ENCODE data around the gene GREM2. TPM values are rescaled to one million over a fixed set of nuclear protein-coding genes. Genes with fewer than 3 reads are reported as not detected.

GREM2 gene
- total and polyA plus RNA-seq, 9 of the 15 experiments (the other 6 are each of a cell fraction or from before 2014, with no cell fraction given), result 0.01 to 0.07 (median 0.05) TPM; not detected in 5

- TF ChIP-seq TOE1 (IDR thresholded peaks at IDR 0.05; ENCODE audit: borderline replicate concordance) (no peak), TOE1 (CRISPR knock-in tag; IDR thresholded peaks at IDR 0.05; ENCODE audit: borderline replicate concordance, low read depth) (no peak), SREBF1 (IDR thresholded peaks at IDR 0.05; ENCODE audit: borderline replicate concordance, low read depth, low read length) (no peak), SIN3B (IDR thresholded peaks at IDR 0.05; ENCODE audit: low read depth) (no peak), ZNF165 (CRISPR knock-in tag; IDR thresholded peaks at IDR 0.05; ENCODE audit: borderline replicate concordance) (no peak)
Measured at GRCh38 chr1:240465531-240465940, 146.4 kb downstream of the GREM2 start (continued).

DNA sequence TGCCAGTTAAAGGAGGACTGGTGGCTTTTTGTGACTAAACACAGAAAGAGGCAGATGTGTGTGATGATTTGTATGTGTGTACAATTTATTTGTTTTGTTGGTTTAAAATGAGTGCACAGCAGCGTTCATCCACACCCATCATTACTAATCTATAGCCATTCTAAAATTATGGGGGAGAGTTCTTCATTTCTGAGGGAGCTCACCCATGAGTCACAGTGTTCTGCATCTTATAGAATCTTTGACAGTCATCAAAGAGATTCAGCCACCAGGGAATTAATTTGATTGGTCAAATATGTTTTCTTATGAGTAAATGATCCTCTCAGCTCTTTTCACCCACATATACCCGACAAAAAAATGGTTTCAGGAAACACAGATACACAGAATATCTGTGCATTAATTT, 147.9 kb downstream of the GREM2 start:
- WGBS (ENCODE audit: insufficient coverage, low coverage, missing lambda C conversion rate), result 8% methylated on average over 2 of the region's 2 CpGs
- Histone ChIP-seq H3K9ac (ENCODE audit: insufficient read depth in 1 of 2, low read depth in 2 of 2, low read length in 2 of 2) (no peak overlapping the region), H3K79me2 (ENCODE audit: control insufficient read depth, insufficient read depth, low read length) (no peaks in the 10 kb centered on the region), H2AFZ (ENCODE audit: low read depth, low read length) (no peak overlapping the region), H3K9me1 (ENCODE audit: control insufficient read depth, insufficient read depth, low read length) (no peaks in the 10 kb centered on the region), H3K4me1 (replicated peaks in 1 of 2; ENCODE audit: control insufficient read depth in 2 of 2, insufficient read depth in 2 of 2, low read length in 2 of 2) (no peaks in the 10 kb centered on the region), H3K27me3 (ENCODE audit: control insufficient read depth in 2 of 2, insufficient read depth in 2 of 2, low read length in 2 of 2) (no peaks in the 10 kb centered on the region), H3K27ac (ENCODE audit: extremely low read depth, low read depth, low read length) (no peak overlapping the region), H3K4me2 (ENCODE audit: insufficient read depth, low read length) (no peak overlapping the region), H3K36me3 (ENCODE audit: control insufficient read depth, insufficient read depth, low read length) (no peaks in the 10 kb centered on the region), H3K9me3 (replicated peaks; ENCODE audit: control insufficient read depth, insufficient read depth, low read depth, low read length) (no peaks in the 10 kb centered on the region), H3K4me3 (no peak overlapping the region), H4K20me1 (replicated peaks; ENCODE audit: control insufficient read depth, insufficient read depth, low read length) (no peaks in the 10 kb centered on the region)
- no TSS peak for BruUV-seq (replicated peaks)
- intact Hi-C loops (cut with micrococcal nuclease) (no loop called here), in situ Hi-C loops (cut with MboI) (no loop called here)
- ChIA-PET CTCF (ENCODE audit: low intra/inter-chr PET ratio) (no interaction called here), POLR2A (no interaction called here)
- no peak for DNase-seq (ENCODE audit: extremely low read depth in 1 of 4, low spot score in 3 of 4)
- no peak for FAIRE-seq
- no peak for ATAC-seq
- TF ChIP-seq, protein P1, sequence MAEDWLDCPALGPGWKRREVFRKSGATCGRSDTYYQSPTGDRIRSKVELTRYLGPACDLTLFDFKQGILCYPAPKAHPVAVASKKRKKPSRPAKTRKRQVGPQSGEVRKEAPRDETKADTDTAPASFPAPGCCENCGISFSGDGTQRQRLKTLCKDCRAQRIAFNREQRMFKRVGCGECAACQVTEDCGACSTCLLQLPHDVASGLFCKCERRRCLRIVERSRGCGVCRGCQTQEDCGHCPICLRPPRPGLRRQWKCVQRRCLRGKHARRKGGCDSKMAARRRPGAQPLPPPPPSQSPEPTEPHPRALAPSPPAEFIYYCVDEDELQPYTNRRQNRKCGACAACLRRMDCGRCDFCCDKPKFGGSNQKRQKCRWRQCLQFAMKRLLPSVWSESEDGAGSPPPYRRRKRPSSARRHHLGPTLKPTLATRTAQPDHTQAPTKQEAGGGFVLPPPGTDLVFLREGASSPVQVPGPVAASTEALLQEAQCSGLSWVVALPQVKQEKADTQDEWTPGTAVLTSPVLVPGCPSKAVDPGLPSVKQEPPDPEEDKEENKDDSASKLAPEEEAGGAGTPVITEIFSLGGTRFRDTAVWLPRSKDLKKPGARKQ (CRISPR knock-in tag; IDR thresholded peaks at IDR 0.05), result no peak
- TF ChIP-seq NFE2L1 (tag; IDR thresholded peaks at IDR 0.05; ENCODE audit: borderline replicate concordance, low read depth) (no peak), NR2C1 (IDR thresholded peaks at IDR 0.05) (no peak), NR2C1 (tag; IDR thresholded peaks at IDR 0.05) (no peak), SRSF1 (IDR thresholded peaks at IDR 0.05; ENCODE audit: low read depth, low read length) (no peak), COPS2 (conservative IDR thresholded peaks at IDR 0.05) (no peak), NCOA2 (IDR thresholded peaks at IDR 0.05; ENCODE audit: partially characterized antibody in 2 of 2) (no peak), CEBPB (tag; IDR thresholded peaks at IDR 0.05) (no peak), RBM39 (optimal IDR thresholded peaks at IDR 0.05; ENCODE audit: low read depth, low read length) (no peak), CREM (IDR thresholded peaks at IDR 0.05; ENCODE audit: low read depth) (no peak), ZBED1 (IDR thresholded peaks at IDR 0.05) (no peak)
- TF ChIP-seq, protein P2, sequence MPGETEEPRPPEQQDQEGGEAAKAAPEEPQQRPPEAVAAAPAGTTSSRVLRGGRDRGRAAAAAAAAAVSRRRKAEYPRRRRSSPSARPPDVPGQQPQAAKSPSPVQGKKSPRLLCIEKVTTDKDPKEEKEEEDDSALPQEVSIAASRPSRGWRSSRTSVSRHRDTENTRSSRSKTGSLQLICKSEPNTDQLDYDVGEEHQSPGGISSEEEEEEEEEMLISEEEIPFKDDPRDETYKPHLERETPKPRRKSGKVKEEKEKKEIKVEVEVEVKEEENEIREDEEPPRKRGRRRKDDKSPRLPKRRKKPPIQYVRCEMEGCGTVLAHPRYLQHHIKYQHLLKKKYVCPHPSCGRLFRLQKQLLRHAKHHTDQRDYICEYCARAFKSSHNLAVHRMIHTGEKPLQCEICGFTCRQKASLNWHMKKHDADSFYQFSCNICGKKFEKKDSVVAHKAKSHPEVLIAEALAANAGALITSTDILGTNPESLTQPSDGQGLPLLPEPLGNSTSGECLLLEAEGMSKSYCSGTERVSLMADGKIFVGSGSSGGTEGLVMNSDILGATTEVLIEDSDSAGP (CRISPR knock-in tag; IDR thresholded peaks at IDR 0.05), result no peak

Data from K562 (cell line).